Peyer's patch (tissue), 4 donors: ENCODE measurements around the gene KRT71.

ENCODE experiments used
- CTCF ChIP-seq, 6 experiments: fragments of 450-650 bp in 4 of 6; fragments of 200-600 bp in 2 of 6; sonication (generic) in 1 of 6; IDR thresholded peaks; one replicate each; pipeline ENCODE4 v1.5.1; 2017 to 2019; ENCODE audit warnings: antibody characterized with exemption in 6 of 6, mild to moderate bottlenecking in 3 of 6, moderate library complexity in 1 of 6
- POLR2A ChIP-seq, 2 donors: fragments of 450-650 bp; IDR thresholded peaks; one replicate each; pipeline ENCODE4 v1.5.1; 2017; ENCODE audit warnings: antibody characterized with exemption in 2 of 2, mild to moderate bottlenecking in 2 of 2, moderate library complexity in 2 of 2

DNA sequence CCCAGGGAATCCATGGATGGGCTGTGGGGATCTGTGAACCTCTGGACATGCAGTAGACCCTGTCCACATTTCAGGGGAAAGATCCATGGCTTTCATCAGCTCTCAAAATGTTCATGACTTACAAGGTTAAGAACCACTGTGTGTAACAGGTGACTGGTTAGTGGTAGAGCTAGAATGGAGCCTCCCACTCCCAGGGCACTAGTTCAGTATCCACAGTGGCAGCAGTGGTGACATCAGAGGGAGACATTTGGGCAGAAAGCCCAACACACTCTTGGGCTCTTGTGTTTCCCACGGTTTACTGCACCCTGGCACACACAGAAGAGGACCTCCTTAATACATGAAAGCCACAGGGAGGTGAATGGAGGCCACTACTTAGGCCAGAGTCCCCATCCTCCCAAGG lies 11.6 kb upstream of the KRT71 start:
- TF ChIP-seq CTCF (IDR thresholded peaks at IDR 0.05): no peak
- TF ChIP-seq POLR2A (IDR thresholded peaks at IDR 0.05): no peak
